GM23338 (cell line): ENCODE measurements around the gene NEURL1. TPM values are rescaled to one million over a fixed set of nuclear protein-coding genes. Genes with fewer than 3 reads are reported as not detected.

Experiments used
- ATAC-seq: fragments of 200-7000 bp; cut with Tn5 transposase; 3 replicates; pipeline ENCODE4 v1.9.1; 2020
- DNase-seq: peaks from one replicate; pipeline ENCODE4 v3.0.0-alpha.2; 2015; ENCODE audit warnings: low spot score
- H2AFZ ChIP-seq: fragments of 200-600 bp; sonication (generic); 2 replicates; pipeline ENCODE4 v1.8.0; 2016; ENCODE audit warnings: antibody characterized with exemption, mild to moderate bottlenecking, moderate library complexity
- H3F3A ChIP-seq: fragments of 200-600 bp; sonication (generic); replicated peaks from 2 replicates; pipeline ENCODE4 v1.8.0; 2017; ENCODE audit warnings: antibody characterized with exemption, mixed run types, low read depth
- H3K27ac ChIP-seq: fragments of 200-600 bp; sonication (generic); 2 replicates; pipeline ENCODE4 v1.6.1; 2016; ENCODE audit warnings: low read depth
- H3K27me3 ChIP-seq: fragments of 200-600 bp; sonication (generic); 2 replicates; pipeline ENCODE4 v1.8.0; 2016; ENCODE audit warnings: mild to moderate bottlenecking, mixed run types, moderate library complexity; ENCODE audit not compliant: insufficient read depth
- H3K36me3 ChIP-seq: fragments of 200-600 bp; sonication (generic); 2 replicates; pipeline ENCODE4 v1.8.0; 2016; ENCODE audit warnings: mild to moderate bottlenecking; ENCODE audit not compliant: insufficient read depth
- H3K4me1 ChIP-seq: fragments of 200-600 bp; sonication (generic); 2 replicates; pipeline ENCODE4 v1.8.0; 2016; ENCODE audit warnings: mild to moderate bottlenecking, moderate library complexity; ENCODE audit not compliant: insufficient read depth
- H3K4me2 ChIP-seq: fragments of 200-600 bp; sonication (generic); 2 replicates; pipeline ENCODE4 v1.7.1; 2017; ENCODE audit warnings: mixed run types
- H3K4me3 ChIP-seq: fragments of 200-600 bp; sonication (generic); 2 replicates; pipeline ENCODE4 v1.6.1; 2016; ENCODE audit warnings: mixed run types
- H3K79me2 ChIP-seq: fragments of 200-600 bp; sonication (generic); replicated peaks from 2 replicates; pipeline ENCODE4 v1.8.0; 2017; ENCODE audit warnings: mild to moderate bottlenecking; ENCODE audit not compliant: insufficient read depth
- H3K9me2 ChIP-seq: fragments of 200-600 bp; sonication (generic); 2 replicates; pipeline ENCODE4 v1.8.0; 2017; ENCODE audit not compliant: insufficient read depth
- H4K20me1 ChIP-seq: fragments of 200-600 bp; sonication (generic); replicated peaks from 2 replicates; pipeline ENCODE4 v1.8.0; 2017; ENCODE audit warnings: mild to moderate bottlenecking; ENCODE audit not compliant: insufficient read depth
- H3K27ac Mint-ChIP-seq: 2 replicates; pipeline ENCODE4 v1.8.0; 2020; ENCODE audit warnings: inconsistent platforms, mild to moderate bottlenecking, moderate library complexity, mixed read lengths
- H3K27me3 Mint-ChIP-seq: 3 replicates; pipeline ENCODE4 v1.8.0; 2022; ENCODE audit warnings: low read depth, mild to moderate bottlenecking, moderate library complexity, mixed read lengths, inconsistent platforms; ENCODE audit not compliant: insufficient read depth, poor library complexity
- H3K36me3 Mint-ChIP-seq: 3 replicates; pipeline ENCODE4 v1.8.0; 2021; ENCODE audit warnings: low read depth, mild to moderate bottlenecking, inconsistent platforms, moderate library complexity, mixed read lengths
- H3K4me1 Mint-ChIP-seq: 3 replicates; pipeline ENCODE4 v1.8.0; 2020; ENCODE audit warnings: mild to moderate bottlenecking, inconsistent platforms, mixed read lengths
- H3K4me3 Mint-ChIP-seq: 3 replicates; pipeline ENCODE4 v1.8.0; 2021; ENCODE audit warnings: moderate library complexity, mild to moderate bottlenecking, inconsistent platforms, mixed read lengths
- H3K9me3 Mint-ChIP-seq: 3 replicates; pipeline ENCODE4 v1.8.0; 2020; ENCODE audit warnings: moderate library complexity, mild to moderate bottlenecking, inconsistent platforms, mixed read lengths
- CREB1 ChIP-seq: fragments of 250-450 bp; sonication (Bioruptor Pico); IDR thresholded peaks from 2 replicates; pipeline ENCODE4 v1.5.0; 2020; ENCODE audit warnings: low read depth, mild to moderate bottlenecking, moderate library complexity
- CTCF ChIP-seq, 2 experiments: fragments of 200-600 bp in 1 of 2; sonication (generic) in 1 of 2; conservative IDR thresholded peaks; 2 replicates each; pipeline versions ENCODE4 v1.5.1 to v1.6.1; 2016 to 2017; ENCODE audit warnings: antibody characterized with exemption in 2 of 2, low read depth in 2 of 2, mild to moderate bottlenecking in 2 of 2, moderate library complexity in 1 of 2
- ETS1 ChIP-seq: IDR thresholded peaks from 2 replicates; pipeline ENCODE4 v1.6.1; 2016; ENCODE audit warnings: antibody characterized with exemption
- EZH2phosphoT487 ChIP-seq: fragments of 200-600 bp; sonication (generic); IDR thresholded peaks from one replicate; pipeline ENCODE4 v1.8.1; 2018; ENCODE audit warnings: antibody characterized with exemption; ENCODE audit not compliant: unreplicated experiment
- JUNB ChIP-seq: IDR thresholded peaks from one replicate; pipeline ENCODE4 v1.6.1; 2016; ENCODE audit warnings: antibody characterized with exemption; ENCODE audit not compliant: unreplicated experiment
- NANOG ChIP-seq: IDR thresholded peaks from 2 replicates; pipeline ENCODE4 v1.6.1; 2016; ENCODE audit warnings: antibody characterized with exemption, borderline replicate concordance
- REST ChIP-seq: IDR thresholded peaks from one replicate; pipeline ENCODE4 v1.6.1; 2018; ENCODE audit warnings: antibody characterized with exemption; ENCODE audit not compliant: unreplicated experiment
- STAT1 ChIP-seq: IDR thresholded peaks from one replicate; pipeline ENCODE4 v1.6.1; 2016; ENCODE audit warnings: antibody characterized with exemption; ENCODE audit not compliant: unreplicated experiment
- ZNF331 ChIP-seq: fragments of 250-450 bp; sonication (Bioruptor Pico); IDR thresholded peaks from 2 replicates; pipeline ENCODE4 v1.5.0; 2020; ENCODE audit warnings: low read depth, mild to moderate bottlenecking, moderate library complexity
- polyA plus RNA-seq: library from polyadenylated mRNA; unstranded; fragments of >200 nt; fragmentation: Nextera tagmentation; extraction: Ambion mirVana; gene quantifications from 2 replicates; pipeline ENCODE4 v1.2.1, GENCODE V29; 2016
- total RNA-seq: library from RNA; depleted of rRNA; stranded (reverse); fragments of >200 nt; shearing (Covaris generic); gene quantifications from 2 replicates; pipeline ENCODE4 v1.2.3, GENCODE V29; 2014

The NEURL1 gene
- total and polyA plus RNA-seq, 2 experiments from 2014 or later = 0.82 to 1.1 TPM

GRCh38 chr10:103558911-103559310, 65.4 kb downstream of the NEURL1 start:
- no peaks in the 10 kb centered on the region for H3K36me3 Mint-ChIP-seq
- no peaks in the 10 kb centered on the region for H3K4me1 ChIP-seq
- peaks cover 15% of the 10 kb centered on the region for H3K27me3 Mint-ChIP-seq
- no peaks in the 10 kb centered on the region for H3K79me2 ChIP-seq
- no peaks in the 10 kb centered on the region; the same call in 2 of the 3 replicates for H3K4me1 Mint-ChIP-seq
- DNase-seq (no peak), ATAC-seq (no peak)
- H3K27me3 ChIP-seq = peaks cover 18% of the 10 kb centered on the region
- no peak overlapping the region for H3K4me3 ChIP-seq
- no peaks in the 10 kb centered on the region for H3K36me3 ChIP-seq
- H3F3A ChIP-seq = no peaks in the 10 kb centered on the region
- no peak overlapping the region for H3K27ac ChIP-seq
- no peaks in the 10 kb centered on the region for H3K9me3 Mint-ChIP-seq
- H4K20me1 ChIP-seq = no peaks in the 10 kb centered on the region
- H3K27ac Mint-ChIP-seq = no peak overlapping the region
- TF ChIP-seq REST (no peak), NANOG (no peak)
- no peaks in the 10 kb centered on the region for H3K9me2 ChIP-seq
- no peak overlapping the region for H2AFZ ChIP-seq
- no peak overlapping the region for H3K4me3 Mint-ChIP-seq
- no peak overlapping the region for H3K4me2 ChIP-seq

- peaks cover 11% of the 10 kb centered on the region; the same call in 1 of the 2 replicates for H3K27me3 ChIP-seq
- no peaks in the 10 kb centered on the region for H3K9me2 ChIP-seq
- ATAC-seq = no peak
- H3K79me2 ChIP-seq = no peaks in the 10 kb centered on the region
- H3K9me3 Mint-ChIP-seq = no peaks in the 10 kb centered on the region
- no peaks in the 10 kb centered on the region for H3K36me3 ChIP-seq
- no peaks in the 10 kb centered on the region; the same call in 2 of the 3 replicates for H3K4me1 Mint-ChIP-seq
- no peak overlapping the region for H3K4me3 ChIP-seq
- no peak overlapping the region for H3K27ac ChIP-seq
- no peak overlapping the region for H3K27ac Mint-ChIP-seq
- H3K27me3 Mint-ChIP-seq = peaks cover 8% of the 10 kb centered on the region
- no peak overlapping the region for H2AFZ ChIP-seq
- no peaks in the 10 kb centered on the region for H3K36me3 Mint-ChIP-seq
- no peaks in the 10 kb centered on the region for H3K4me1 ChIP-seq
- no peak overlapping the region for H3K4me2 ChIP-seq
- no peak overlapping the region for H3K4me3 Mint-ChIP-seq
- H4K20me1 ChIP-seq = no peaks in the 10 kb centered on the region
- no peaks in the 10 kb centered on the region for H3F3A ChIP-seq
- no peak for DNase-seq
- TF ChIP-seq CREB1 (CRISPR knock-in tag) = no peak
- no peak for TF ChIP-seq ETS1
- TF ChIP-seq ZNF331 (CRISPR knock-in tag) = no peak
- no peak for TF ChIP-seq STAT1
- no peak for TF ChIP-seq EZH2phosphoT487
- TF ChIP-seq REST = no peak
- no peak for TF ChIP-seq JUNB
- no peak for TF ChIP-seq CTCF (conservative IDR thresholded peaks at IDR 0.05; ENCODE audit: low read depth in 2 of 2)
Measured at GRCh38 chr10:103559776-103560175, 66.3 kb downstream of the NEURL1 start.
